Activated gamma-delta T cell treated with anti-CD3 and anti-CD28 coated beads, Interleukin-2, amount 50 U/mL, for 16 hours (primary cell): ENCODE measurements around the gene COG4.
"Not testable (repeated sequence)": the region's sequence is repeated elsewhere in the genome, so short reads cannot be mapped to it uniquely, and the experiment has no call there.

Experiments
- DNase-seq: peaks from one replicate; pipeline ENCODE4 v3.0.0-alpha.2; 2020; ENCODE audit warnings: low read depth

Gene COG4

DNA sequence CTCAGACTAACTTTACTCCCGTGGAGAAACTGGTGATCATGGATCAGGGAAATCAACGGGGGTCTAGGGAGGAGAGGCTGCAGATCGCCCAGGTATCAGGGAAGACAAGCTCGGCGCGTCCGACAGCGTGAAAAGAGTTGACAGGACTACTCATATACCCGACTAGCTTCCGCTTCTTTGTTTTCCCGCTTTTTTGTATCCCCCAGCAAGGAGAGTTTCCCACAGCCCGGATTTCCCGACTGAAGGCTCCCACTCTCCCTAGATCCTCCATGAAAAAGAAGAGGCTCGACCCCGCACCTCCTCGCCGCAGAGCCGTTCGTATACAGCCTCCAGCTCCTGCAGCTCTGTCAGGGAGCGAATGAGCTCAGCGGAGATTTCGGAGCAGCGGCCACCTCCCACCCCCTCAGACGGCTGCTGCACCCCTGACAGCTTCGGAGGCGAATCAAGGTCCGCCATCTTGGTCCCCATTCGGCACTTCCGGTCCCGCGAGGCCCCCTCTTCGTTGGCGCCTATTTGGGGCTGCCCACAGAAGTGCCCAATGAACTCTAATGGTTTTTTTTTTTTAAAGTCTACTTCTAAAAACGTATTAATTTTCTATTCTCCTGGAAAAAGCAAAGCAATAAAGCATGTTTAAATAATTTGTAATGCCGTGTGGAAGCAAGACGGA, at the start of gene COG4:
COG4 (minus strand) TSS at position 479 of the 667 bp plus-strand sequence; CDS start at position 468, 11 bp downstream.
- peak; percentile 90 for DNase-seq

DNA sequence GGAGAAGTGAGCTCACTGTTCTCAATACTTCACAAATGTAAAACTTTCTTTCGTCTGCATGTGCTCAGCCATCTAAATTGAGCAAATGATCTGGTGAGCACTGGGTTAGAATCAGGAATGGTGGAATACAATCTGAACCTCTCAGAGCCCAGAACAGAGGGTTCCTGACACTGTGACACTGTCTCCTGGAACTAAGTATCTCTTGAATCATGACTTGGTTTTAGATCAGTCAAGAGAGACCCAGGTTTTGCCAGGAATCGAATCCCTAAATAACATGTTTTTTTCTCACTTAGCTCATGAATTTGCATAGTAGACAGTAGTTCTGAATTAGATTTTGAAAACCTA, 49.5 kb upstream of the COG4 start:
- DNase-seq, result no peak

DNA sequence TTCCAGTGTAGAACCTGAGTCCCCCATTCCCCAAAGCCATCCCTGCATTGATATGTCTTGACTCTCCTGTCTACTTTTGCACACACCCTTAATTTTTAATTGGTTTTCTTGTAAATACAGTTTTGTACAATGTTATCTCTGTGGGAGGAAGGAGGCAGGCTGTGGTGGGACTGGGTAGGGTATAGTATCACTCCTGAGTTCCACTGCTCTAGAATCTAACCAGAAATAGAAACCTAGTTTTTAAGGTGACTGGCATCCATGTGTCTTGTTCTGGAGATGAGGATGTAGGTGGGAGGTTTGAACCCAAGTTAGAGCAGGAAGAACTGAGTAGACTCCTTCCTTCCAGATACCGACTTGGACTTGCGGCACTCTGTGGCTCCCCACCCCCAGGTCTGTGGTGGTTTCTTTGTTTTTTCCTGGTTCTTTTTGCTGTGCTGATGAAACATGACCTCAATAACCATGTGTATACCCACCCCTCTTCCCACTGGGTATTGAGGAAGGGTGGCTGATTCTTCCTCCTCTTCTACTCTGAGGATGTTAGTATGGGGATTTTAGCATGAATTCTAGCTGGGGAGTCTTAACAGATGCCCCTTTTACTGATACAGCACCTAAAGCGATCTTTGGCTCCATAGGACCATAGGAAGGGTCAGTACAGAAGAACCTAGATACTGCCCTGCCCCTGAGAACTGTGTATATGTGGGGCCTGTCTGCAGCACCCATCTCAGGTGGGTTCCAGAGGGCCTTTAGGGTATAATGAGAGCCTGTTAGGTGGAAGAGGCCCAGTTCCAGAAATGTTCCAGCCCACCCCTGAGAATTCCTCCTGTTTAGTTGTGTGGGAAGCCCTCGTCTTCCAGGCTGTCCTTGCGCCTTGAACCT, 48.9 kb upstream of the COG4 start:
- DNase-seq, result no peak

DNA sequence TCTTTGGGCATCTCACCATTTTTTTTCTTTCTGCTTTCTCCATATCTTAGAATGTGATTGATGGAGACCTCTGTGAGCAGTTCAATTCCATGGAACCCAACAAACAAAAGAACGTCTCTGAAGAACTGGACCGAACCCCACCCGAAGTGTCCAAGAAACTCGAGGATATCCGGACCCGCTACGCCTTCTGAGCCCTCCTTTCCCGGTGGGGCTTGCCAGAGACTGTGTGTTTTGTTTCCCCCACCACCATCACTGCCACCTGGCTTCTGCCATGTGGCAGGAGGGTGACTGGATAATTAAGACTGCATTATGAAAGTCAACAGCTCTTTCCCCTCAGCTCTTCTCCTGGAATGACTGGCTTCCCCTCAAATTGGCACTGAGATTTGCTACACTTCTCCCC, 48.3 kb upstream of the COG4 start:
- no peak for DNase-seq

DNA sequence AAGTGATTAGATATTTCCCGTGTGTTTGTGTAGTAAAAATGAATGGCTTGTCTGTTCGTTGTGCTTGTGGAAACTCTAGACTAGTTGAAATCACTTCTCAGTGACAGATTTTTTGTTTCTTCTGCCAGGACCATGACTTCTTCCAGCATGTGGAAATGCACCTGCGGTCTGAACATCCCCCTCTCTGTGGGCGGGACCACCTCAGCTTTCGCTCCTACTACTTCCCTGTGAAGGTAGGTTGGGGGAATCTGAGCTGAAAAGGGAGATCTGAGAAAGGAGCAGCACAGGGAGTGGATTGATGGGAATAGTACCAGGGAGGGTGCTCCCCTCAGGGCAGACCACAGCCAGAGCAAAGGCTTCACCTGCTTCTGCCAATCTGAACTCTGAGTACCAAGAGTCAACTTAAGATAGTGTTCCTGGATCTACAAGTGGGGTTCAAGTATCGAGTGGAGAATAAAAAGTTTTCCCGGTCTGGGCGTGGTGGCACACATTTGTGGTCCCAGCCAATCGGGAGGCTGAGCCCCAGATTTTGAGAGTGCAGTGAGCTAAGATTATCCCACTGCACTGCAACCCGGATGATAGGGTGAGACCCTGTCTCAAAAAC, 47.7 kb upstream of the COG4 start:
- no peak for DNase-seq

DNA sequence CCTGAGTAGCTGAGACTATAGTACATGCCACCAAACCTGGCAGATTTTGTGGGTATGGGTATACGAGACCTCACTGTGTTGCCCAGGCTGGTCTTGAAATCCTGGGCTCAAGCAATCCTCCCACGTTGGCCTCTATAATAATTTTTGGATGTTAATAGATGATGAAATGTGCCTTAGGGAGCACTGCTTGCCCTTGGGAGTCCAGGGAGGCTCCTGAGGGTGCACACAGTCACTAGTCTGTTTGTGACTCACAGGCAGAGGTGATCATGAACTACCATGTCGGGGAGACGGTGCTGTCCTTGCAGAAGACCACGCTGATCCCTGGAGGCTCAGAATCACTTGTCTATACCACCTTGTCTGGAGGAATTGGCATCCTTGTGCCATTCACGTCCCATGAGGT, 46.4 kb upstream of the COG4 start:
- DNase-seq, result no peak

DNA sequence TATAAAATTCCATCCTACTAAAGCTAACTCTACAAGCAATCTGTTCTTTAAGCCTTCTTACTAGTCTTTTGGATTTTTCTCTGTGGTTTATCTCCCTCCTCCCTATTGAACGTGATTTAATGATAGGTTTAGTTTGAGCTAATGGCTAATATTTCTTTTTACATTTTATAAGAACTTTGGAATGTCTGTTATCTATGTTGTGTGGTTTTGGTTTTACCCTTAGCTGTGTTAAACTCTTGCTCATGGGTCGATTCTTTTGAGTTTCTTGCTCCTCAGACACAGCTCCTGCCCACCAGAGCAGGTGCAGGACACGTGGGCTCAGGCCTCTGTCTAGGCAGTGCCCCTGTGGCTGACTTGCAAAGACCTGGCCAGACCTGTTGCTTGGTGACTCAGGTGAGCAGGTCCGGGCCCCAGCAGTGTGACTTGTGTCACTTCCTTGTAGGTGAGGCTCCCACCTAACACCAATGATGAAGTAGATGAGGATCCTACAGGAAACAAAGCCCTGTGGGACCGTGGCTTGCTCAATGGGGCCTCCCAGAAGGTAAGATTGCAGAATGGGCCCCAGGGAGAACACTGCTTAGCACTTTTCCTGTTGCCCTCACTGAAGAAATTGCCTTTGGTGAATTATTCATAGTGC, 45.4 kb upstream of the COG4 start:
- no peak for DNase-seq

DNA sequence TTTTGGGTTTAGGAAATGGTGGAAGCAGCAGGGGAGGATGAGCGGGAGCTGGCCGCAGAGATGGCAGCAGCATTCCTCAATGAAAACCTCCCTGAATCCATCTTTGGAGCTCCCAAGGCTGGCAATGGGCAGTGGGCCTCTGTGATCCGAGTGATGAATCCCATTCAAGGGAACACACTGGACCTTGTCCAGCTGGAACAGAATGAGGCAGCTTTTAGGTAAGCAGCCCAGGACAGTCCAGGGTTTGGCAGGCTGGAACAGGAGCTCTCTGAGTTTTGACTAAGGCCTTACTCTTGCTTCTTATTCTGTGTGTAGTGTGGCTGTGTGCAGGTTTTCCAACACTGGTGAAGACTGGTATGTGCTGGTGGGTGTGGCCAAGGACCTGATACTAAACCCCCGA, 41.7 kb upstream of the COG4 start:
- DNase-seq, result no peak

DNA sequence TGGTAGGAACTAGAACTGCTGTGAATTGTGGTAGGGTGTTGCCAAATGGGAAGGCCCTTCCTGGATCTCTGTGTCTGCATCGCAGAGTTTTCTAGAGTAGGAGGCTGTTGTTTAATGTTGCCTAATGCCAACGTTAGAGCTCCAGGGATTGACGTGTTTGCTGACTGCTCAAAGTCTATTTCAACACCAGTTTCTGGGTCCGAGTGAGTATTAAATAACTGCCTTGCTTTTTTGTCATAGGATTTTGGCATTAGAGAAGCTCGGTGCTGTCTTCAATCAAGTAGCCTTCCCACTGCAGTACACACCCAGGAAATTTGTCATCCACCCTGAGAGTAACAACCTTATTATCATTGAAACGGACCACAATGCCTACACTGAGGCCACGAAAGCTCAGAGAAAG, 40.3 kb upstream of the COG4 start:
- no peak for DNase-seq

DNA sequence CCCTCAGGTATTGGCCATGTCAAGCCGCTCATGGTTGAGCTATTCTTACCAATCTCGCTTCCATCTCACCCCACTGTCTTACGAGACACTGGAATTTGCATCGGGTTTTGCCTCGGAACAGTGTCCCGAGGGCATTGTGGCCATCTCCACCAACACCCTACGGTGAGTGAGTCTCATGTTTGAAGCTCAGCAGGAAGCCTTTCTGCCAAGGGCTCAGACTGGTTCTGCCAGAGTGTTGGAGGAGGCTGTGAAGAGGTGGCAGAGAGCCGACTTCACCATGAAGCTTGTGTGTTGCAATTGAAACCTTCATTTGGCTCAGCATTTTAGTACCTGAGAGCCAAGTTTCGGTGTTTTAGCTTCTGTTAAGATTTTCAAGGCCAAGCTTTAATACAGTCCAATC, 38.3 kb upstream of the COG4 start:
- no peak for DNase-seq

DNA sequence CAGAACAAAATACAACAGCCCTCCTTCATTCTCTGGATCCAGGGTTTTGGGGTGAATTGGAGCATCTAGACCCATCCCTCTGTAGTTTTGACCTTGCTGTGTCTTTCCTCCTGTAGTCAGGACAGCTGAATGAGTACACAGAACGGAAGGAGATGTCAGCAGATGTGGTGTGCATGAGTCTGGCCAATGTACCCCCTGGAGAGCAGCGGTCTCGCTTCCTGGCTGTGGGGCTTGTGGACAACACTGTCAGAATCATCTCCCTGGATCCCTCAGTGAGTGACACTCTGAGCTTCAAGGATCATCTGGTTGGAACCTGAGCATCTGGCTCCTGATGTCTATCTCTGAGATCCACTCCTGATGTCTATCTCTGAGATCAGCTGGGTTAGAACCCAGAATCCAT, 32.7 kb upstream of the COG4 start:
- no peak for DNase-seq

DNA sequence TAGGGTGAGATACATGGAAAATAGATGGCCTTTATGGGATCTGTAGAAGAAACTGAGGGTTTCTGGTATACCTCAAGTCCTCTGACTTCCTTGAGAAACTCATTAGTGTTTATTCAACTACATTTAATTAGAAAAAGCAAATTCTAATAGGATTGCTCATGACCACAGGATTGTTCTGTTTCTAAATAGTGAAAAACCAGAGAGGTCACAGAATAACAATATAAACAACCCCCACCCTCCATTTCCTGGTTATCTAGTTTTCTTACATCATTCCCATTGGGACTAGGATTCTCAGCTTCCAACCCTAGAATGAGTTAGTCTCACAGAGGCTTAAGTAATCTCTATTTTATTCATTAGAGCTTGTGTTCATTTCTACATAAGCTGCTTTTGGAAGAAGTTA, 30.3 kb upstream of the COG4 start:
- no peak for DNase-seq

DNA sequence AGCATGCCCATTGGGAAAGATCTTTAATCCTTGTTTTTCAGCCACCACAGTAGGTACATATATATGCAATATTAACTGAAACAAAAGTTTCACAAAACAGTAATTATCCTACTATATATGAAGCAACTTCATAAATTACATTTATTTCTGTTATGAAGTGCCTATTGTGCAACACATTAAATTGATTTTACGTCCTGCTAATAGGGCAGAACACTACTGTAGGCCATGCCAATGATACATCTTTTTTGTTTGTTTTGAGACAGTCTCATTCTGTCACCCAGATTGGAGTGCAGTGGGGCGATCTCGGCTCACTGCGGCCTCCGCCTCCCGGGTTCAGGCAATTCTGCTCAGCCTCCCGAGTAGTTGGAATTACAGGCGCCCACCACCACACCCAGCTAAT, 29.3 kb upstream of the COG4 start:
- no peak for DNase-seq

DNA sequence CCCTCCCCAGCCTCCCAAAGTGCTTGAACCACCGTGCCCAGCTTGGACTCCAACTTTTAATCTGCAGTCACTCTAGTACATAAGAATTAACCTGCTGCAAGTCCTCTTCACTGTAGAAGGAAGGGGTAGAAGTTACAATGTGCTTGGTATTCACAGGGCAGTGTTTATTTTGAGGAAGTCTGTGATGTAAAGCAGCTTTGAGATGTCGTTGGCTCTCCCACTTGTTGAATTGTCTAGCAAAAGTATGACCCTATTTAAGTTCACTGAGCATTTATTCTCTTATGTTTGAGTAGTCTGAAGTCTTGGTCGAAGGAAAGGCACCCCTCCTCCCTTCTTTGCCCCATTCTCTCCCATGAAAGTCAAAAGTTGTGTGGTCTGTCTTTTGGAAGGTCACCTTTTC, 28.4 kb upstream of the COG4 start:
- no peak for DNase-seq

DNA sequence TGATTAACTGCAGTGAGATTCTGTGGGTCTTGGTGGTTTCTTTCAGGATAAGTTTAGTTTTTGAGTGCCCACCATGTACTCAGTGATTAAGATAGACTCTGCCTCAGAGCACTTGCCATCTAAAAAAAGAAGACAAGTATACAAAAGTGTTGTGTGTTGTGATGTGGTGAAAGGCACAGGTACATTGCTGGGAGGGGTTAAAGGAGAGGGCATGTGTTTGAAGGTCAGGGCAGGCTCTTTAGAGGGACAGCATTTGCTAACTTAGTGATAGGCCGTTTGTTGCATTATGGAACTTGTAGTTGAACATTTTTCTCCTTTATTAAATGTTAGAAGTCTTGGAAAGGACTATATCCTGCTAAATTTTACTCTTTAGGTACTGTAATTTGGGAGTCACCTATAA, 26.7 kb upstream of the COG4 start:
- no peak for DNase-seq

DNA sequence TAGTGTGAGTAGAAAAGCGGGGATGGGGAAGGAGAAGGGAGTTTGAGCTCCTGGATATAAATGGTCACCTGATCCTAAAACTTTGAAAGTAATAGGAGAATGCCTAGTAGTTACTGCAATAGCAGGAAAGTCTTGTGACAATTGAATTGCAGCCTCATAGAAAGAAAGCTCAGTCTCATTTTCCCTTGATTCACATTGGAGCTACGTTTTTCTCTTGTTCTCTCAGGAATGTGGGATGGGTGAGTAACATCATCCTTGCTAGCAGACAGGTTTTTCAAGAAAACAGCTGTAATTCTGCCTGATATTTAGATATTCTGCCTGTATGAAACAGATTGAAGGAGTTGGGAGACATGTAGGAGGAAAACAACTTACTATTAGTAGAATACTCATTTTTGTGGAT, 25.6 kb upstream of the COG4 start:
- no peak for DNase-seq

DNA sequence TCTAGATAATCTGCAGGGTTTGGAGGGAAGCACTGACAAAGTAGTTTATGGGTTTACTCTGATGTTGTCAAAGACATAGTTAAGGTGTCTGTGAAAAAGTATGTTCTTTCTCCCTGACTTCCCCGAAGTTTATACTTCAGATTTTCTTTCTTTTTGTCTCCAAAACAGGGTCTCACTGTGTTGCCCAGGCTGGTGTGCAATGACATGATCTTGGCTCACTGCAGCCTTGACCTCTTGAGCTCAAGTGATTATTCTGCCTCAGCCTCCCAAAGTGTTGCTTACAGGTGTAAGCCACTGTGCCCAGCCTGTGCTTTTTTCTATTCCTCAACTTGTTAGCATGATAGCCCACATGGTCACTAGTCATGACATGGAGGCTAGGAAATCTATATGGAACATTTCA, 21.2 kb upstream of the COG4 start:
- DNase-seq, result no peak

DNA sequence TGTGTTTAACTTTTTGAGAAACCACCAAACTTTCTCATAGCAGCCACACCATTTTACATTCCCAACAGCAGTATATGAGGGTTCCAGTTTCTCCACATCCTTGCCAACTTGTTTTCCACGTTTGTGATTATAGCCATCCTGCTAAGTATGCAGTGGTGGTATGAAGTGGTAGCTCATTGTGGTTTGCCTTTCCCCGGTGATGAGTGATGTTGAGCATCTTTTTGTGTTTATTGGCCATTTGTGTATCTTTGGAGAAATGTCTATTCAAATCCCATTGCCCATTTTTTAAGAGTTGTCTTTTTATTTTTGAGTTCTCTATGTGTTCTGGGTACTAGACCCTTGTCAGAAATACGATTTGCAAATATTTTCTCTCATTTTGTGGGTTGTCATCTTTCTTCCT, 17.6 kb upstream of the COG4 start:
- no peak for DNase-seq

DNA sequence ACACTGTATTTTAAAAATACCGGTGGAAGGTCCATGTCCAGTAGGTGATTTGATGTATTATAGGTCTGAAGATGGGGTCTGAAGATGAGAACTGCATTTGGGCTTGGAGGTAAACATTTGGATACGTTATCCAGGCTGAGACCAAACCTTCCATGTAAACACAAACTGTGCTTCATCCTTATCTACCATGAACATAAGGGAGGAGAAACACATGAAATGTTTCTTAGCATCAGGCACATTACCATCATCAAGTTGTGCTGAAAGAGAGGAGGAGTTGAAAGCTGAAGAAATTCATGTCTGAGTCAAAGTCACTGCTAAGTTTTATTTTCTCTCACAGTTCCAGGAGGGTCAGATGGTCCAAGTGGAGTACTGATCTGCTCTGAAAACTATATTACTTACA, 11.6 kb upstream of the COG4 start:
- no peak for DNase-seq

DNA sequence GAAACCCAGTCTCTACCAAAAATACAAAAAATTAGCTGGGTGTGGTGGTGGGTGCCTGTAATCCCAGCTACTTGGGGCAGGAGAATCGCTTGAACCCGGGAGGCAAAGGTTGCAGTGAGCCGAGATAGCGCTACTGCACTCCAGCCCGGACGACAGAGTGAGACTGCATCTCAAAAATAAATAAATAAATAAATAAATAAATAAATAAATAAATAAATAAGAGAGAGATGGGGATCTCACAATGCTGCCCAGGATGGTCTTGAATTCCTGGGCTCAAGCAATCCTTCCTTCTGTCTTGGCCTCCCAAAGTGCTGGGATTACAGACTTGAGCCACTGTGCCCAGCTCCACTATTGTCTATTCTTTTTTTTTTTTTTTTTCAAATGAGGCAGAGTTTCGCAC, 6.6 kb upstream of the COG4 start:
- DNase-seq, result not testable (repeated sequence)

DNA sequence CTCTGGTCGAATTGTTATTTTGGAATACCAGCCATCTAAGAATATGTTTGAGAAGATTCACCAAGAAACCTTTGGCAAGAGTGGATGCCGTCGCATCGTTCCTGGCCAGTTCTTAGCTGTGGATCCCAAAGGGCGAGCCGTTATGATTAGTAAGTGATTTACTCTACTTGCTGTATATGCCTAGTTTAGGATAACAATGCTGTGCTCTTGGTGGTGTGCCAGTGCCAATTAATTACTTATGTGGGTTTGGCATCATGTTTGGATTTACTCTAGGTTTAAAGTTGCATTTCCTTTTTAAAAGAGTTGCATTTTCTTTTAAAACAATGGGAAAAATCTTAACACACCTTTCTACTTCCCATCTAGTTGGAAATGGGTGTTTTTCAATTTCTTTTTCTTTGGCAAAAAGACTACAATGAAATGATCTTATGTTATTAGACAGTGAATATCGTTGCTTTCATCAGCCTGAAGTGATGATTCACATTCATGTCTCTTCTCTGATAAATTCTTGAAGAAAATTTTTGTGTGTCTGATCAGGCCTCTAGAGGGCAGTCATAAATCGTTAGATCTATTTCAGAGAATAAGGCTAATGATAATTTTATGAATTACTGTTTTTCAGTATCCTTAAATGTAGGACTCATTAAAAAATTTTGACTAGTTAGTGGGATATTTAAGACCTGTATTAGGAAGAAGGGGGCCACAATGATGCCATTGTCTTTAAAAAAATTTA, 5.9 kb upstream of the COG4 start:
- DNase-seq, result no peak

DNA sequence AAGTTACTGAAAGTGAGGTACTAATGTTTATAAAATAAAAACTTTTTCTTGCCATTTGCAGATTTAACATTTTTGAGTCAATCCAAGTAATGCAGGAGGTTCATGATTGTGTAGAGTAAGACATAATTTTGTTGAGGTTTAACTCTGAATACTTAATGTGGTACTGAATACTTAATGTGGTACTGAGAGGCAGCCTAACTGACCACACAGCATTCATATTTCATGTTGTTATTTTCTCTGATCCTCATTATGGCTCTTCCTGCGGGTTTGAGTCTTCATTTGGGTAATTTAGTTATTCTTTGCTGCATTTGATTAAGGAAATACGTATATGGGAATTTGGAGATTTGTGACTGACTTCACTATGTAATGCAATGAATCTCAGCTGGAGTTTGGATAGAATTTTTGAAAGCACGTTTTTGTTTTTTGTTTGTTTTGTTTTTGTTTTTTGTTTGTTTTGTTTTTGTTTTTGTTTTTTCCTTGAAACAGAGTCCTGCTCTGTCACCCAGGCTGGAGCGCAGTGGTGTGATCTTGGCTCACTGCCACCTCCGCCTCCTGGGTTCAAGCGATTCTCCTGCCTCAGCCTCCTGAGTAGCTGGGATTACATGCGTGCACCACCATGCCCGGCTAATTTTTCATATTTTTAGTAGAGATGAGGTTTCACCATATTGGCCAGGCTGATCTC, 4.1 kb upstream of the COG4 start:
- no peak for DNase-seq
